Sigmoid colon (tissue), 4 donors: Measurements from ENCODE around the gene EXOC6.

ENCODE experiments used
- CTCF ChIP-seq, 4 experiments: fragments of 450-650 bp in 3 of 4; fragments of 200-600 bp in 1 of 4; IDR thresholded peaks; one replicate each; pipeline ENCODE4 v1.5.1; 2016 to 2019; ENCODE audit warnings: antibody characterized with exemption in 4 of 4, mild to moderate bottlenecking in 3 of 4, moderate library complexity in 2 of 4
- EP300 ChIP-seq, 4 donors: sonication (generic); formaldehyde crosslinking; IDR thresholded peaks; one replicate each; pipeline ENCODE4 v1.6.1; 2017; ENCODE audit warnings: antibody characterized with exemption in 4 of 4
- POLR2A ChIP-seq, 2 donors: fragments of 450-650 bp; IDR thresholded peaks; one replicate each; pipeline ENCODE4 v1.6.1; 2016; ENCODE audit warnings: antibody characterized with exemption in 2 of 2, mild to moderate bottlenecking in 2 of 2, moderate library complexity in 2 of 2
- POLR2AphosphoS5 ChIP-seq, 4 donors: sonication (generic); formaldehyde crosslinking; IDR thresholded peaks; one replicate each; pipeline ENCODE4 v1.6.1; 2017; ENCODE audit warnings: antibody characterized with exemption in 4 of 4

DNA sequence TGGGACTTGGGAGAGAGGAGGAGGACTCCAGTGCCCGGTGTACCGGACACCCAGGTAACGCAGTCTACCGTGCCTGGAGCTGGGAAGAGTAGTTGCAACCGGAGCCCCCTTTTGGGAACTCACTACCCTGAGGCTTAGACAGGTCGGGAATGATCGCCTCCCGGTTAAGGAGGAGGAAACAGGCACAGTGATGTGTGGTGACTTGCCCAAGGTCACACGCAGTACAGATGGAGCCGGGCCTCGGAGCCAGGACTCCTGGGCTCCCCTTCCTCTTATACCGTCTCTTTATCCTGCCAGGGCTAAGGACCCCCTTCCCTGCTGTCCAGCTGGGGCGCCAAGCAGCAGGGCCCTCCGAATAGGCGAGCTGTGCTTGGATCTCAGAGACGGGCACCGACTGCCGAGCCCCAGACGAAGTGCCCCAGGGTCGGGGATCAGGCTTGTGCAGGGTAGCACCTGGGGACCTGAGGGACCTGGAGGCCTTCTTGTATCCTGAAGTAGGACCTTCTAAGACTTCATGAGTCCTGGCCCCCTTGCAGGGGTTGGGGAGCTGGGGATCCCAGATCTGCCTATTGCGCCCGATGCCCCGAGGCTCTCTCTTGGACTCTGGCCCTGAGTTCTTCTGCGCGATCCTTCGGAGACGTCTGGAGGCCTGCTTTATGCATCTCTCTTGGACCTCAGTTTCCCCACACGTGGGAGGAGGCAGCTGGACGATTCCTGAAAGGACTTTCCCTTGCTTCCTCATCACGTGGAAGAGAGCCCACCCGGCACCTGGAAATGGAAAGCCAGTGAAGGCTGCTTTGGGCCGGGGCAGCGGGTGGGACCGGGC lies 224.6 kb downstream of the EXOC6 start:
- TF ChIP-seq CTCF (IDR thresholded peaks at IDR 0.05) (no peak), POLR2A (IDR thresholded peaks at IDR 0.05) (no peak), POLR2AphosphoS5 (IDR thresholded peaks at IDR 0.05) (no peak), EP300 (IDR thresholded peaks at IDR 0.05) (no peak)
